Tongue (tissue), 2 donors: ENCODE data around the gene RACGAP1. TPM values are rescaled to one million over a fixed set of nuclear protein-coding genes. Genes with fewer than 3 reads are reported as not detected.

Experiments
- DNase-seq: peaks from one replicate; pipeline ENCODE4 v3.0.0-alpha.2; 2015
- total RNA-seq: library from RNA; depleted of rRNA; stranded (reverse); fragments of >200 nt; gene quantifications from one replicate; pipeline ENCODE4 v1.2.3, GENCODE V29; 2014

RACGAP1 gene
- total RNA-seq, 1 donor from 2014 or later: 31.8 TPM

DNA sequence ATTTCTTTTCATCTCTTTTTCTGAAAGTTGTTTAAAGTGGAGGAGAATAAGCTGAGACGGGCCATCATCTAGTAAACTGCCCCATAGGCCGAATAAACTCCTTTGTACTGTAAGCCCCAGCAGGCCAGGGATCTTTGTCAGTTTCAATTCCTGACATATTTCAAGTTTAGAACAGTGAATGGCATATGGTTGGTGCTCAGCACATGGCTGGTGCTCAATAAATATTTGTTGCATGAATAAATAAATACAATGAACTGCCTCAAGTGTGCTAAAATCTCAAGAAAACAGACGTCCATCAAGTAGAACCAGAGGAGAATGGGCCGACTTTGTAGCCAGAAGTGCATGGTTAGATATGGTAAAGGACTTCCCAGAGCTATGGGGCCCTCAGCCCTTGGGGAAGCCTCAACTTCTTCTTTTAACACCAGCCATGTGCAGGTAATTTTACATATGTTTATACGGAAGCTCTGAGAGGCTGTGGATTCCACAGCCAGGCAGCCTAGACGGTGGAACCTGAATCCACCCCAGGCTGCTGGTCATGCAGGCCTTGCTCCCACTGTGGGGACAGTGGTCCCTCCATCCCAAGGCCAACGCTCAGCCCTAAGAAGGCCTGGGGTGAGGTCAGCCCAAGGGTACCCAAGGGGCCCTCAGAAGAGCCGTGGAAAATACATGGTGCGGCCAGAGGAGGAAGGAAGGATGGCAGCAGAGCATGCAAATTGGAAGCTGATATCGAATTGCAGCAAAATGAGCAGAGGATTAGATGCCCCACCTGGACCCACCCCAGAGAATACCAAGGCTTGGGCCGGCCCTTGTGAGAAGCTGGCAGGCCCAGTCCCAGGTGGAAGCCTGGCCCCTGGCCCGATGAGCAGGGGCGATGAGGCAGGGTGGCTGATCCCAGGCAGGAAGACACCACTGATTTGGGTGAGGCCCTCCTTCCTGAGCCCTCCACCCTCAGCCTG, 83.5 kb downstream of the RACGAP1 start:
- DNase-seq: no peak

GRCh38 chr12:49939707-49940106, 85.6 kb downstream of the RACGAP1 start:
- no peak for DNase-seq

GRCh38 chr12:49939307-49939706, 86.0 kb downstream of the RACGAP1 start:
- no peak for DNase-seq

Other genes with a start within 250 kb of the RACGAP1 start
- gene NCKAP5L, start 197.1 kb downstream of the RACGAP1 start, total RNA-seq: 14.3 TPM
- gene BCDIN3D, start 182.4 kb downstream of the RACGAP1 start, total RNA-seq: 3.6 TPM
- gene FAIM2, start 121.6 kb downstream of the RACGAP1 start, total RNA-seq: 7.8 TPM
- not detected for gene AQP2, start 74.8 kb downstream of the RACGAP1 start, total RNA-seq
- 10.4 TPM for gene AQP5, start 63.6 kb downstream of the RACGAP1 start, total RNA-seq
- 0.10 TPM for gene AQP6, start 52.5 kb downstream of the RACGAP1 start, total RNA-seq
- gene ASIC1, start 32.1 kb upstream of the RACGAP1 start, total RNA-seq: 4.1 TPM
- 43.8 TPM for gene SMARCD1, start 59.8 kb upstream of the RACGAP1 start, total RNA-seq
- 222 TPM for gene GPD1, start 78.5 kb upstream of the RACGAP1 start, total RNA-seq
- gene COX14, start 86.7 kb upstream of the RACGAP1 start, total RNA-seq: 76.0 TPM
- 26.5 TPM for gene CERS5, start 141.9 kb upstream of the RACGAP1 start, total RNA-seq